NCI-H1105 (cell line): Measurements from ENCODE around the gene DROSHA.

Experiments
- DNase-seq: peaks from one replicate; lab custom pipeline; 2025; lab: John Stamatoyannopoulos, UW

The DROSHA gene

DNA sequence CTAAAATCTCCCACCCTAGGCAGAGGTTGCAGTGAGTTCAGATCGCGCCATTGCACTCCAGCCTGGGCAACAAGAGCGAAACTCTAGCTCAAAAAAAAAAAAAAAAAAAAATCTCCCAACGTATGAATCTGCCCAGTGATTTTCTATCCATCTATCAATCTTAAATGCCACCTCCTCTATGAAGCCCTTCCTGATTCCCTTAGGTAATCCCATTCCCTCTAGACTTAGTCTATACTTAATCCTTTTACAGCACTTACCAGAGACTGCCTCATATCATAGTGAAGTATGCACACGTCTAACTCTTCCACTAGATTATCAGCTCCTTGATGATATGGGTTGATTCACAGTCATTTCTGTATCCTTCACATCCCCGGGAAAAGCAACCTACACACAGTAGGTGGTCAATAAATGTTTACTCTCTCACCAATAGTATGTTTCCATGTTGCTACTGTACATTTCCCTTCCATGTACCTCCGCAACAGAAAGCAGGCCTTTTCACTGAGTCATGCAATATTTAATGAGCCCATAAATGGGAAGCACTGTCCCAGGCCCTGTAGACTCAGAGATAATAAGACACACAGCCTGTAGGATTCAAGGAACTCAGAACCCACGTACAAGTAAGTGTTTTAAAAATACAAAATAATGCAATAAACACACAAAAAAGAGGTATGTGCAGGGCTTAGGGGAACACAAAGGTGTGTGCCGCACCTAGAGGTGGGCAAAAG is 1.2 kb downstream of the DROSHA start:
- DNase-seq: no peak

DNA sequence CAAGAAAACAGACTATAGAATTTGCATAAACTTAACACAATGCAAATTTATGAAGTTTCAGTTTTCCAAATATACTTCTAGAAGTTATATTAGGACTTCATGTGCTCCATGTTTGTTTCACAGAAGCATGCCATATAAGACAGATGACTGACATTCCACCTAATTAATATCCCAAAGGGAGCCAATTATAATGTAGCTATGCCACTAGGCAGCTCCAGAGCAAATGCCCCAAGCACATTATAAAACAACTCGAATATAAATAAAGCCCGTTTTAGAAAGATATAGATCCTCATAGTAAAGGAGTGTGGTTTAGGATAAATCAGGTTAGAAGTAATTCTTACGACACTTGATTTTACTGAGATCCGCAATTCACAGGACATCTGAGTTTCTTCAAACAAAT is 8.9 kb downstream of the DROSHA start:
- DNase-seq: no peak

DNA sequence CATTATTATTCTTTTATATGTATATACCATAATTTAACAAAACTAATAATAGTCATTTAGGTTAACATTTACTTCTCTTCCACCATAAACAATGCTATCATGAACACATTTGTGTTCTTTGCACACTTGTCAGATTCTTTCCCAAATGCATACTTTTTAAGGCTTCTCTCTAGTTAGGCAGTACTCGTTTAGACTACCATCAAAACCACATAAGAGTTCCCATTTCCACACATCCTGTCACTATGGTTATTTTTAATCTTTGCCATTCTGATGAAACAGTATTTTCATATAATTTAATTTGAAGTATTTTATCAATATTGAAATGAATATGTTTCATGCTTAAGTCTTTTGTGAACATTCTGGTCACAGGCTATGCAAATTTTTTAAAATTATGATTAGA is 15.1 kb downstream of the DROSHA start:
- DNase-seq: no peak

DNA sequence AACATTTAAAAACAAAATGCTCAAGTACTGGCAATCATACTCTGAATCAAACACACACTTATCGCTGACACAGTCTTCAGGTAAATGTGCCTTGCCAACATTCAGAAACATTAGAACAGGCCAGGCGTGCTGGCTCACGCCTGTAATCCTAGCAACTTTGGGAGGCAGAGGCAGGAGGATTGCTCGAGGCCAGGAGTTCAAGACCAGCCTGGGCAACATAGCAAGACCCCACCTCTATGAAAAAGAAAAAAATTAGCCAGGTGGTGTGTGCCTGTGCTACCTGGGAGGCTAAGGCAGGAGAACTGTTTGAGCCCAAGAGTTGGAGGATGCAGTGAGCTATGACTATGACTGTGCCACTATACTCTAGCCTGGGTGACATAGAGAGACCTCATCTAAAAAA is 20.6 kb downstream of the DROSHA start:
- DNase-seq: no peak

DNA sequence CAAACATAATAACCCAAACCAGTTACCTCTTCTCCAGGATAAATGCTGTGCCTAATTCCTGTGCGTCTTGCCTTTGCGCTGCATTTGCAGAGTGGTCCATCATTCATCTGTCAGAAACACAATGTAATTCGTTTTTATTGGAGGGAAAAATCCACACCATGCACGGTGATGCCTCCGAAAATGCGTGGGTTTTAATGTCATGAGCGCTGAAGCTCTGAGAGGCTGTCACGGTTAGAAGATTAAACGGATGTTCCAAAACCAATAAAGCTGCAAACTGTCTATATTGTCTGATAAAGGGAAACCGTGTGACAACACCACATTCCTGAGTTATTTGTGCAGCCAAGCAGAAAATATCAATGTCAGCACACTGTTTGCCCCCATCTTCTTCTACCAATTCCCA is 27.4 kb downstream of the DROSHA start:
- no peak for DNase-seq

DNA sequence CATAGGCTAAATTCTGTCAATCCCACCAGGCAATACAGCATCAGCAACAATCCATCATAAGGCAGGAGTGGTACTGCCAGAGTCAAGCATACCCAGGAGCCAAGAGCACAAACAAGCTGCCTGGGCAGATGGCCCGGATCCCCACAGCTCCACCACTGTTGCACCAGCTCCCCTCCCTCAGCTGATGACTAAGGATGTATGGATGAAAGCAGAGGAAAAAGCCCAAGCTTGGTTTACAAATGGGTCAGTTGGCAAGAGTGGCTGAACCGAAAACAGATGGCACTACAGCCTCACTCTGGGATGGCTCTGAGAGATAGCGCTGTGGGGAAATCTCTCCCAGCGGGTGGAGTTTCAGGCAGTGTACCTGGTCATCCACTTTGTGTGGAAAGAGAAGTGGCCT is 29.4 kb downstream of the DROSHA start:
- no peak for DNase-seq

DNA sequence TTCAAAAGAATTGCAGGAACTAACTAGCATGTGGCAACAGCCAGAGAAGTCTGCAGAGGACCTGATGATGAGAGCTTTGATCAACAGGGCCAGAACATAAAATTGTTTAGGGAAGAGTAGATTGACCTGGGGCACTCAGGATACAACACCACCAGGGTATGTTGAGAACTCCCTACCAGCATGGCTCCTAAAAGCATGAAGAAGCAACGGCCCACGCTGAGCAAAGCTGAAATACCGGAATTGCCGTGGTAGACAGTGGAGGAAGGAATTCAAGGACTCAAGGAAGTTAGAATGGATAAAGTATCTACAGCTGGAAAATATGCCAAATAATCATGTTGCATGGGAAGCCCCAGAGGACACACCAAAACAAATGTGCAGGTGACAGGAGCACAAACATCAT is 31.6 kb downstream of the DROSHA start:
- no peak for DNase-seq

DNA sequence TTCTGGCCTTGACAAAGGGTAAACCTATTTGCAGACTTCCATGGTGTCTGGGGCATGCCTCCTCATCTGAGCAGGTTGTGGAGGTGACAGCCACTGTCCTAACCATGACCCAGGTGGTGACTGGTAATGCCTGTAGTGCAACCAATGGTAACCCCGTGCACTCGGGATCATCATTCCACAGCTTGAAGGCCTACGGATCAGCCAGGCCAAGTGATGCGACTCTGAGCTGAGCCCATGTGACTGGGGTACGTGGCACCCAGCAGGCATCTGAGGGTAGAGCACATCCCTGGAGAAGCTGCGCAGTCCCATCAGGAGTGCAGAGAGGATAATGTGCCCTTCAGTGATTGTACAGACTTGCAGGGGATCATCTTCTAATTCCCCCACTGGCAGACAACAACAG is 35.0 kb downstream of the DROSHA start:
- DNase-seq: no peak

DNA sequence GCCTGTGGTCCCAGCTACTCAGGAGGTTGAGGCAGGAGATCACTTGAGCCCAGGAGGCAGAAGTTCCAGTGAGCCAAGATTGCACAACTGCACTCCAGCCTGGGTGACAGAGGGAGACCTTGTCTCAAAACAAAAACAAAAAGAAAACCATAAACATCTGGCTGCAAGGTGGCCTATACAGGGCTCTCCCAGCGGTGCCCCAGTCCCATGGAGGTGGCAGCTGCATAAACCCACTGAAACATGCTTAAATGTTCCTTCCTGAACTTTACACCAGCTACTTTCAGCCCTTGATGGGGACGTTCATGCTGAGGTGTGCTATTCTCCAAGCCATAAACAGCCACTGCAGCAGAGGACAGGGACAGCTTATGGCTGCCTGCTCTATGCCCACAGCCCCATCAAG is 35.6 kb downstream of the DROSHA start:
- no peak for DNase-seq

DNA sequence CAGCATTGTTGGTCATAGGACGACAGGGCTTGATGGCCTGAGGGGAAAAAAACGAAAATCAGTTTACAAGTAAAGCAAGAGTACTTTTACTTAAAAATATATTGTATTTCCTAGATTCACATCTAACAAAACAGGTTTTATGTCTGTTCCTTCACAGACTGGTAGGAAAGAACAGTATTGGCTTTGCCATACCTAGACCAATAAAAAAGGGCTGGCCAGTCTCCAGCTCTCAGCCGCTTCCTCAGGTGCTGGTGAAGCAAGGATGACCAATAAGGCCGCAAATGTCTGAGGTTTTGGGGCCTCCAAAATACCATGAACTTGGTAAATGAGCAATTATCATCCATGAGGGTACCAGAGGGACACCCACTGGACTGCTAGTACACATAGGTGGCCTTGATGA is 36.6 kb downstream of the DROSHA start:
- no peak for DNase-seq

DNA sequence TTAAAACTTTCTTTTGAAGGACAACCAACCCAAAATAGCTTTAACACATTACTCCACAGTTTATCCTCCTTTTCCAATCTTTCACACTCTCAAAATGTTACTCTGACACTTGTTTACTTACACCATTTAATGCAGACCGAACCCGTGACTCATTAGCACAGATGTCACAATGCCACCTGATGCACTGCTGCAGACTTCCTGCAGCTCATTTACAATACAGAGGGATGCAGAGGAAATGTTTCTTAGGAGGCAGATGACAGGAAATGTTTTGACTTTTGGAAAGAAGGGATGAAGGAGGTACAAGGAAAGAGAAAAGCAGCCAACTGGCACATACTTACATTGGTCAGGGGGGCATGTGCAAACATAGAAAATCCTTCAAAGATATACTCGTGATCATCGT is 39.0 kb downstream of the DROSHA start:
- no peak for DNase-seq

DNA sequence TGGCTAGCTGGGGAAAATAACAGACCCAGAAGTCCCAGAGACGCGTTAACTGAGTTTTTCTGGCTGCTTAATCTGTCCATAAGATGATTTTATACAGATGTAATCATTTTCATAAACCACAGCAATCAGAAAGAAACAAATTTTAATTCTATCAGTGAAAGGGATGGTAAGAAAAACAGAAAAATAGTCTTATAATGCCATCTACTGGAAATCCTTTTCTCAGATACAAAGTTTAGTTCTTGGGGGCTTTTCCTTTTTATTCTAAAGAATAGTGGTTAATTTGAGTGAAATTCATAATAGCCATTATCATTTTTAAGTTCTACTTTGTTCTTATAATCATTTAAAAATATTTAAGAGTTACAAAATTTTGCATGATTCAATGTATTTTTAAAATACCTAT is 44.4 kb downstream of the DROSHA start:
- no peak for DNase-seq

DNA sequence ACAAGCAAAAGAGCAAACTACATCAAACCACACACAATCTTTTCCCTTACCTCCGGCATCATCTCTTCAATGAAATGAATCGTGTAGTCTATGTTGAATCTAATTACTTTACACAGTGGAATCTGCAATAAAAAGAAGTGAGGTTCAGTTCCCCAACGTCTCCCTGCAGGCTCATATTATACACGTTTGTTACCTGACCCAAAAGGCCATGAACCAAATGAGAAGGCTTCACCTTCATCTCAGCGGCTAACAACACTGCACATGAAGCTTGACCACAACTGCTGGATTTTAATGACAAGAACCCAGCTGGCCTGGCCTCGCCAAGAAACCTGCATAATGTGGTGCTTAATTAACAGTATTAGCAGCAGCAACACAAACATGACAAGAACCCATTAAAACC is 45.5 kb downstream of the DROSHA start:
- DNase-seq: no peak

DNA sequence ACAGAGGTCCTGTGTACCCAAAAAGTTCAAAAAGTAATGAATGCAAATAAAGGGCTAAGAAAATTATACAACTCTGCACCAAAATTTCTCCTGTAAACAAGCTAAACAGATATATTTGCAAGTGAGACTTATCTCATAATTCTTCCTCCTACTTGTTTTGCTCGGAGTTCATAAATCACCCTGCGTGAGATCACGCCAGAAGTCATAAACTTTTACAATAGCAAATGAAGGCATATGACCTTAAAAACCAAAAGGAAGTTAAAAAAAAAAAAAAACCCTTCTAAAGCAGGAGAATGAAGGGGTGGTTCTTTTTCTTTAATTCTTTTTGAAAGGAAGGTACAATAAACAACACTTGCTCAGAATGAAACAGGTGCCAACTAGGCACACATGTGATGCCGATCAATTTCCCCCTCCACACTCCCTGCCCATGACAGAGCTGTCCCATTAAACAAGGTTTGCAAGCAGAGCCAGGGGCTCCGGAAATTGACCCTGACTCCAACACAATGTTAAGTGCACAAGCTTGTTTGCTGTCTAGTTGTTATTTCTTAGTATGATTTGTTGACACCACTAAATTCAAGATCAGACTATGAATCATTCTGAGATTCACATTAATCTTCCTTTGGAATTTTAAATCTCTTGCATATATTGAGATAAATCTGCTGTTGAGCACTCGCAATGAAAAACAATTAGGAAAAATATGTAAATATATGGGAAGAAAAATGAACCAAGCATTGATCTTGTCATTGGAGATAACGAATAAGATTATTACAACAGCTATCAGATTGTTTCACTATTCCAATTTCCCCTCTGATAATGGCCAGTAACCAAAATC is 46.3 kb downstream of the DROSHA start:
- no peak for DNase-seq

DNA sequence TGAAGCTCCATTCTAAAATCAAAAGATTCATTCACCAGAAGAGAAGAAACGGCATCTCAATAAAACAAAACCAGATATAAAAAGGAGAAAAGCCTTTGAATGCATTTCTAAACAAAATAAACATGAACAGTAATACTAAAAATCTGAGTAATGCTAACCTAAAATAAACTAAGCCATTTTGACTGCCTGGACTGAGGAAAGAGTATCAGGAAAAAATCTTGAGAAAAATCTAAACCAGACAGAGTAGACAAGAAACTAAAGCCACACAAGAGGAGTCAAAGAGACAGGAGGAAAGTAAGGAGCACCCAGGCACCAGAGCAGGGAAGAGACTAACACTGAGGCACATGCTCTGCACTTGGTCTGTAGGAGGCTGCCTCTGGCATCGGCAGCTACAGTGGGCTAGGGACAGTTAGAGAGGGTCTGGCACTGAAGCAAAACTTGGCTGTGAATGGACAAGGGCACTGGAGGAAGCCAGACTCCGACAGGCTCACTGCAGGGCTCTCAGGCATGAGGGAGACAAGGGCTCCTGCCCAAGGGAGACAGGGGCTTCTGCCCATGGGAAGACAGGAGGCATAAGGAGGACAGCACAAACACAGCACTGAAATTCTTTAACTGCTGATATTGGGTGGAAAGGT is 50.2 kb downstream of the DROSHA start:
- no peak for DNase-seq

DNA sequence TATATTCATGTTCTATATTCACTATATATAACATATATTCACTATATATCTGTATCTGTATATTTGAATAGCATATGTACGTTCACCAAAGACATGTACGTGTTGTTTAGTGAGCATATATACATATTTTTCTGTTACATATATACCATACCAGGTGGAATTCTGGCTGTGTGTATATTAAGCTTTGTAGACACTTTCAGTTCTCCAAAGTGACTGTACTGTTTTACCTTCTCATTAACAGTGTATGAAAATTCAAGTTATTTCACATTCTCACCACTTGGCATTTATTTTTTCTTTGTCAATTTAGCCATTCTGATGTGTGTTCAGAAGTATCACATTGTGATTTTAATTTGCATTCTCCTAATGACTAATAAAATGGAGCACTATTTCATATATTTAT is 52.2 kb downstream of the DROSHA start:
- no peak for DNase-seq

DNA sequence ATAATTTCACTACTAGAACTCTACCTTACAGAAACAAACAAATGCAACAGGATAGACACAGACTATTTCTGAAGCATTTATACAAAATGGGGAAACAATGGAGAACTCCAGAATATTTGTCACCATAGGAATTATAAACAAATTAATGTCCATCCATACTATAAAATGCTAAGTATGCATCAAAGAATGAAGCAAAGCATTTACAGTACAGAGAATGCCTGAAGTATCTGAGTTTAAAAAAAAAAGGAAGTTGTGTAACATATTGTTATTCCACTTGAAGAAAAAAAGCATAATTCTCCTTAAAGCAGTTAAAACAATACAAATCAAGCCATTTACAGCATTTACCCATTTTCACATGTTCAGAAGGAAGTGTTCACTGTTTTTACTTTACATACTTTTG is 53.0 kb downstream of the DROSHA start:
- DNase-seq: no peak

DNA sequence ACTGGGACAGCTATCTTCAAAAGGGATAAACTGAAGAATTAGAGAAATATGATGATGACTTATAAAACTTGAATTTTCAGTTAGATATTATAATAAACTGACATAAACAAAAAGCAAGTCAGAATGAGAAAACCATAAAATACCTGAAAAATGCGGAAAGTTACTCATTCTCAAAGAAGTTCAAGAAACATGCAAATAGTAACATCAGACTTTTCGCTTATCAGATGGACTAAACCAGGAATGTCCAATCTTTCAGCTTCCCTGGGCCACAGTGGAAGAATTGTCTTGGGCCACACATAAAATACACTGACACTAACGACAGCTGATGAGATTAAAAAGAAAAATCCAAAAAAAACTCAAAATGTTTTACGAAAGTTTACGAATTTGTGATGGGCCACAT is 53.9 kb downstream of the DROSHA start:
- no peak for DNase-seq

DNA sequence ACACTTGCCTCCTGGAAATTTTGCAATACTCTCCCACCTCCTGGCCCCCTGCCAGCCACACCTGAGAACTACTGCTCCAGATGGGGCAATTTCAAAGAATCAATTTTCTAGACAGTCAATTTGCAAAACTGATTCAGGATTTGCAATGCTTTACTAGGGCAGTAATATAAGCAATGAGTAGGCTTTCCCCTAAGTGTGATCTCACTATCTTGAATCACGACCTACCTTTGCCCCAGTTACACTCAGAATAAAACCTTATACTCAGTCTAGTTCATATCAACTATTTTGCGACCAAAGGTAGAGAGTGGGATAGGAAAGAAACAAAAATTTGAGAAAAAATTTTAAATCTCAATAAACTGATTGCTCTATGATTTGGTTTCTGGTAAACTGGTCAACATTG is 54.4 kb downstream of the DROSHA start:
- DNase-seq: no peak

DNA sequence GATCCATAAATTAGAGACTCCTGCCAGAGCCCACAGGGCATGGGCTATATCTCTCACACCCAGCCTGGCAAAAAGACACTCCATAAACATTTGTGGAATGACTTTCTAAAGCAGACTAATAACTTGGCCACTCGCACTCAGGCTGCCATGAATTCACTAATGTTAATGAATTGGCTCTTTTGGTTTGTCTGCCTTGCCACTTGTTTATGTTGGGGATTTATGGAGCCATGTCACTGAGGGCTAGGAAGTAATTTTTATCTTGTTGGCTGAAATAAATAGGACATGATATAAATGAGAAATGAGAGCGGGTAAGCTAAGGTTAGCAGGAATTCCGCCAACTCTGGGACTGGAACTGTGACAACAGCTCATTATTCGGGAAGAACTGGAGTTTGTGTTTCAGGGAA is 55.2 kb downstream of the DROSHA start:
- DNase-seq: no peak

DNA sequence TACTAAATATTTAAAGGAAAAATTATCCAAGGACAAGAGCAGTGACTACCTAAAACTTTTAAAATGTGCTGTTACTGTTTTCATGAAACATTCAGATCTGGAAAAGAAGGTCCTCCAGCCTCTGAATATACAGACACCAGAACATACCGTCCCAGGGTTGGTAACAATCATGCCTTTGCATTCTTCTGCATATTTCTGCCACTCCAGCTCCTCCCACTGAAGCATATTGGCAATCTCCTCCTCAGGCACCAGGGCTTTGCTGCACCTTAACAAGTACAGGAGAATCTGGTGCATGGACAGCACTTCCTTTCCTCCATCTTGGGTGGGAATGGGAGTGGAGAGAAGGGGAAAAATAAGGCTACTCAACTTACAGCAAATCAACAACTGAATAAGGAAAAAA is 60.0 kb downstream of the DROSHA start:
- DNase-seq: no peak

DNA sequence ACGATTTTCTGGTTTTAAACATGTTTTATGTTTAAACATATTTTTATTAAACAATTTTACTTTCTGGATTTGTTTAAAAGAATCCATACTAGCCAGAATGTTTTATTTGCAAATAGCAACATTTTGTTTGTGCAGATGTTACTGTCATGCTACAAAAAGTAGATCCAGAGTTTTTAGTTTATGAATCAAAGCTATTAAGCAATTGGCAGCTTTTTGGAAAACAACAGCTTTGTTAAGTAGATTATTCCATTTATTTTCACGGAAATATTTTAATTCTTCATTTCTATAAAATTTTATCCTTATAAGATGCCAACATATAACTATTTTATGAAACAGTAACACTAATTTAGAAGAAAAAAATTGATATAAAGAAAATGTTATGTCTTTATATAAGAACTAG is 60.9 kb downstream of the DROSHA start:
- no peak for DNase-seq

DNA sequence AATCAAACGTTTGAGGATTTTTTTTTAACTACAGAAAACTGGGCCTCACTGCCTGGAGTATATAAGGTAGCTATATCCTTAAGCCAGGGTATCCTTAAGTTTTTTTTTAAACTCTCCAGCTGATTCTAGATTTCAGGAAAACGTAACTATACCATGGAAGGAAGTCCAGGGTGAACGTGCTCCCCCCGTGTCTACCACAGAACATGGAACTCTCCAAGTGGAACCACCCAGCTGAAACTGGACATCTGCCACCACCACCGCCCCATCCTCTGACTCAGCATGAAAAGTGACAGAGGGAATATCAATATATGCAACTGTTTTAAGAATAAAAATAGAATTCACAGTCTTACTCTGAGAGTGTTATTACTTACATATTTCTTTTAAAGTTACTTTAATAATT is 61.3 kb downstream of the DROSHA start:
- no peak for DNase-seq
